ENCODE measurements around the gene RPTOR.

- TF ChIP-seq POLR2A (IDR thresholded peaks at IDR 0.05; ENCODE audit: low read length) (no peak), GATA1 (IDR thresholded peaks at IDR 0.05; ENCODE audit: low read depth, low read length) (no peak)
These were observed 350.1 kb downstream of the RPTOR start for GRCh38 chr17:80894726-80895125.

Data from erythroblast (primary cell).